Hematopoietic multipotent progenitor cell treated with erythropoietin and hydrocortisone succinate and interleukin-3 and kit ligand, for 4 days (in vitro differentiated cells): Measurements from ENCODE around the gene ARHGEF4.

Source experiments
- DNase-seq: peaks from one replicate; pipeline ENCODE4 v3.0.0-alpha.2; 2015

Gene ARHGEF4

DNA sequence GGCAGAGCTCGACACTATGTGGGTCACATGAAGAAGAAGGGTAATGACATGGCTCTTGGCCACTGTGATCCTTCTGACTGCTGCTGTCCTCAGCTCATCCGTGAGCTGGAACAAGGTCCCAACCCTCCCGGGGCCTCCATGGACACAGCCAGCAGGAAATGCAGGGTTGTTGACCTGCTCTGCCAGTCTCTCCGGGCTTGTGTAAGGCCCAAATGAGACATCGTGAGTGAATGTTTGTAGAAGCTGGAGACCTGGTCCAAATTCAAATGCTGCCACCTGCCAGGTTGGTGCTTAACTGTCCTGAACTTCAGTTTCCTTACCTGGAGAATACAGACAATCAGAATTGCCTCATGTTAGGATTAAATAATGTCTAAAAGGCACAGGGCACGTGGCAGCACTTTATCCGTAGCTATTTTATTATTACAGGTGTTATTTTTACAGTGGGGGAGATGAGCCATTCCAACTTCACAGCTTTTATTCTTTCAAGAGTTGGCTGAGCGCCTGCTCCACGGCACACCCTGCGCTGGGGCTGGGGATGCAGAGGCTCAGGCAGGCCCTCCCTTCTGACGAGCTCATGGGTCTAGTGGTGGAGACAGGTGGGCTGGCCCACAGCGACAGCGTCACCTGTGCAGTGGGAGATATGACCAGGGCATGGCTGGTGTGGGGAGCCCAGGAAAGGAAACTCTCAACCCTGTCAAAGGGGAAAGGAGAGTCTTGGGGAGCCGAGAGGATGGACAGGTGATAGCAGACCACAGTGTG lies 15.1 kb downstream of the ARHGEF4 start:
- no peak for DNase-seq

DNA sequence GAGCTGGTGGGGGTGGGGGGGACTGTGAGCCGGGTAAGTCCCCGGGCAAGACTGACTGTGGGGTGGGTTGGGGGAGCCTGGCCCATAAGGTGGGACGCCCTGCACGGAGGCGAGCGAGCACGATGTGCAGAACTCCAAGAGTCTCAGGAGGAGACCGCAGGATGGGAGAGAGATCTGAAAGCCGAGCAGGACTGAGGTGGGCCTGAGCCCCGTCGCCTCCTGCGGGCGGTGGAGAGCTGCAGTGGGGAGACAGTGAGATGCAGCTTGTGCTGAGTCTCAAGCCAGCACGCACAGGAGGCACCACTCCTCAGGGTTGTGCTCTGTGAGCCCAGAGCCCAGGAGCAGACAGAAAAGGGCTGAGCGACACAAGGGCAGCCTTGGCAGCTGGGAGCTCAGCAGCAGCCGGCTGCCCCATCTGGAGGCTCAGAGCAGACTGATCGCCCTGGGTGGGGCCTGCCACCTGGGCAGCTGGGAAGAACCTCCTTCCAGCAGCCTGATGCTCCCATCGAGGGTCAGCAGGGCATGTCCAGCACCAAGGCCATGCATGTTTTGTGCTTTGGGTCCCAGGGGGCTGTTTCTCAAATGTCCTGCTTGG lies 15.9 kb downstream of the ARHGEF4 start:
- DNase-seq, result no peak

DNA sequence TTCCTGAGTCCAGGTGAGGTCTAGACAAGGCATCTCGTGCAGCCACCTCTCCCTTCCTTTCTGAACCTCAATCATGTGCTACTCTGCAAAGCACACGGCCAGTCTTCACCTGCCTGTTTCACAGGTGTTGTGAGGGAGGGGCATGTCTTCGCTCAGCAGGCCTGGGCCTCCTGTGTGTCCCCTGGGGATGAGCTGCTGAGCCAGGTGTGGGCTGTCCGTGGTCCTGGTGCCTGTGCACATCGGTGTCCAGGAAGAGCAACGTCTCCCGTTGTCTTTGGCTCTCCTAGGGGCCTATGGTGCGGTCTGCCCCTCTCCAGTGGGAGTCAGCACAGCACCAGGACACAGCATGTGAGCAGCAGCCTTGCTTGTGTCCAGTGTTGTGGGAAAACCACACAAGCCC lies 16.7 kb downstream of the ARHGEF4 start:
- DNase-seq, result no peak

DNA sequence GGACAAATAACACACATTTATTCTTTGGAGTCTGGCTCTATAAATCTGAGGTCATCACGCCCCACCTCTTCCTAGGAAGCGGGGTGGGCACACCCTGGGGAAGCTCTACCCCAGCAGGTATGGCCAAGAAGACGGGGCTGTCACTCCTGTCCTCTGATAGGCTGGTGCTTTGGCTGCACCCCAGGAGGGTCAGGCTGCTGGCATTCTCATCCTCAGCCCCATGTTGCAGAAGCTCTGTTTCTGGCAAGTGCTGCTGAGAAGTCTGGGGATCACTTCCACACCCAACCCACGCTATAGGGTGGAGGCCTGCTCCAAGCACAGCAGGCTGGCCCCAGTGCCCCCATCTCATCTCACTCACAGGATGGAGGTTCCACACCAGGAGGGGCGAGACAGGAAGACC lies 17.6 kb downstream of the ARHGEF4 start:
- no peak for DNase-seq

DNA sequence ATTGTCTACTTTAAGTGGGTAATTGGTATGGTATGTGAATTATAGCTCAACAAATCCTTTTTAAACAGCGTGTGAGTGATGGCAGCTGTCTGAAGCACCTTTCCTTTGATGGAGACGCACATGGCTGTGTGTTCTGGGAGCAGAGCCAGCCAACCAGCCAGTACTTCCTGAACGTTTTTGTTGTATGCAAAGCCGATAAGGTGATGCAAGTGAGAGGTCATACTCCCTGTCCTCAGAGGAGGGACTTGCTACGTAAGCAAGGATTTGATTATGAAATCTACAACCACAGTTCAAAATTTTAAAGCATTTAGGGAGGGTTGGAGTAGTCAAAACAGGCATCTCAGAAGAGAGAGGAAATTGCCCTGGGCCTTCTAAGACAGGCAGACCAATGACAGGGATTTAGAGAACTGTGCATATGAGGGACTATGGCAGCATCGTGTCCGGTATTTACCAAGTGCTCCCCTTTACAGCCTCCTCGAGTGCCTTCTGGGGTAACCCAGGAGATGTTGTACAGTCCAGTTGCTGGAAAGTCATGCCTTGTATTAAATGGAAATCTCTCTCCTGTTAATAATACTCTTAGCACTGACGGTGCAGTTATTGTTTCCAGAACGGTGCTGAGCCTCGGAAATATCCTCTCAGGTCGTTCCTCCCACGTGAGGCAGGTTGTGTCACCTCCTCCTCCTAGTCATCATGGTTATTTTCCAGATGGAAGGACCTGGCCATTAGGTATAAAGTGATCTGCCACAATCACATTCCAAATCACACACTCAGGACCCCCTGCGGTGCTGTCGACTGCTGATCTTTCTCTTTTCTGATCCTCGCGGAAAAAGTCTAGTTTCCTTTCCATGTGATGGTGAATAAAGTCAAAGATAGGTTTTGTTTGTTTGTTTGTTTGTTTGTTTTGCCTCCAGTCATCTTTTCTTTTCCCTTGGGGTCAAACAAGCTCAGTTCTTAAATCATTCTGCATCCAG lies 28.4 kb downstream of the ARHGEF4 start:
- peak; percentile 59 for DNase-seq

DNA sequence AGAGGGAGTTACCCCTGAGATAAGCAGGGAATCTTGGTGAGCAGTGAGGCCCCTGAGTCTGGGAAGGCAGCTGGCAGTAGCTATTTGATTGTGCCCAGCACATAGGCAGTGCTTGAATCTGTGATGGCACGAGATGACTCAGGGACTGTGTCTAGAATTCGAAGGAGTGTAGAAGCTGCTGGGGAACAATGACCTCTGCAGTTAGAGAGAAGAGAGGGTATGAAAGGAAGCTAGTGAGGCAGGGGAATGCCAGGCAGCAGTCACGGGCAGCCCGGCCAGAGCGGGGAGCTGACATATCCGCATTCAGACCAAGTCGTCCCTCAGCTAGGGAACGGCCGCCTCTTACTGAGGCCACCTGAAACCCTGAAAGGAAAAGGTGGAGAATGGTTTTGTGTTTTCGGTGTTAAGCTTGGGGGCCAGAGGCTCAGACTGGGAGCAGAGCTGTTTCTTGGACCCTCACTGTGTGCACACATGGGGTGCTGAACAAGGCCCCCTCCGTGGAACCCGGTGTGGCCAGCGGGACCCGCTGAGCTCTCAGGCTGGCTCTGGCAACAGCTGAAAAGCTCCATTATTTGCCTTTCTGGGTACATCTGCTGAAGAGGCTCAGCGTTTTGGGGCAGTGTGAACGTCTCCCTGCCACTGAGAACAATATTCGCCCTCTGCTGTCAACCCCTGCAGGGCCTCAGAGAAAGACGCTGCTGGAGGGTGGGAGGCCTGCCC lies 32.9 kb downstream of the ARHGEF4 start:
- DNase-seq, result no peak

DNA sequence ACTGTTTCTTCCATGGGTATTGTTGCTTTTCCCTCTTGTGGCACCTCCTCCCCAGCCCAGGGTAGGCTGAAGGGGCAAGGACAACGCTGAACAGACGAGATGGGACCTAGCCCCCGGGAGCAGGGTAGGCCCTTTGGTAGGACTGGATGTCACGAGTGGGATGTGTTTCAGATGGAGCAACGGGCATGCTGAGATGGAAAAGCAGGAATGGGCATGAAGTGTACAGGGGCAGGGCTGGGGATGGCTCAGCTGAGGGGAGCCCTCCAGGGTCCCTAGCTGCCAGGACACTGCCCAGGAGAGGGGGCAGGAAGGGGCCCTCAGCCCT lies 33.4 kb downstream of the ARHGEF4 start:
- DNase-seq, result no peak

DNA sequence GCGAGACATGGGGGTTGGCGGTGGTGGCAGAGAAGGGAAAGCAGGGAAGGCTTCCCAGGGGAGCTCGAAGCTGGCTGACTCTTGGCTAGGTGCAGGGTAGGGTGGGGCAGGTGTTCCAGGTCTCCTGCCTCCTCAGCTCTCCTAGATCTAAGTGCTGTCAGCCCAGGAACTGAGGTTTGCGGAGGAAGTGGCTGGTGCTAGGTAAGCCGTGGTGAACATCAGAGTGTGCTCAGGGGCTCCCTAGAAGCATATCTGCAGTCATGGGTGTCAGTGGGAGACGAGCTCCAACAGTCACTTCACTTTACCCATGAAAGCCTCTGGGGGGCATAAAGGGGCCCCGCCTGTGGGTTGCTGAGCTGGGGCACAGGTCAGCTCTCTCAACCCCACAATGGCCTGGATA lies 34.1 kb downstream of the ARHGEF4 start:
- DNase-seq, result no peak

DNA sequence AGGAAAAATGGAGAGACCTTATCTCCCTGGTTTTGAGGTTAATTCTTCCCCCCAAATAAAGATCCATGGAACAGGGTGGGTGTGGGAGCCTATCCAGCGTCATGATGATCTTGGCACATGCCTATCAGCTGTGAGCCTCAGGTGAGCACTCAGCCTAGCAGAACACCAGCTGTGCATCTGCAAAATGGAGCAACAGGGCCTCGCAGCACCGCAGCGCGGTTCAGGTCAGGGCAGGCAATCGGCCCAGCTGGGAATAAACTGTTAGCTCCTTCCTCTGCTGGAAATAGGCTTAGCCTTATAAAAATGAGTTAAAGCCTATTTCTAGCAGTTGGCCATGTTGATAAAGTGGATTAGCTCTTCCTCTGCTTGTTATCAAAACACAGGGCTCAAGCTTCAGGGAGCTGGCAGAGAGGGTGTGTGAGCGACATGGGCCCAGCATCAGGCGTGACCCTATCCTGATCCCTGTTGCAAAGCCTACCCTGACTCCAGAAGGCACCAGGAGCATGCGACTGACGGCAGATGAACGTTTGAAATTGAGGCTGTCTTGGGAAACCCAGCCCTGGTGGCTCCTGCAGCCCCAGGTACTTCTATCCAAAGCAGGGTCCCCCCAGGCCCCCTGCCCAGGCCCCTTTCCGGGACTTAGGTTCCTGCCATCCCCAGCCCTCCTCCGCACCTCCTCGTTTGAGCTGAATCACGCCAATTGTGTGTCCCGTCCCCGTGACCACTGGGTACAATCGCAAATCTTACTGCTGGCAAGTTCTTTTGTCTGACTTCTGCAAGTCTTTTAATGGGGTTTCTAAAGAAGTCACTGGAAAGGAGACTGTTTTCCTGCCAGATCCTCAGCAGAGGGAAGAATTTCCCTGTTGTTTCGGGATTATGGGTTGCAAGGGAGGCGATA lies 35.4 kb downstream of the ARHGEF4 start:
- DNase-seq, result no peak

DNA sequence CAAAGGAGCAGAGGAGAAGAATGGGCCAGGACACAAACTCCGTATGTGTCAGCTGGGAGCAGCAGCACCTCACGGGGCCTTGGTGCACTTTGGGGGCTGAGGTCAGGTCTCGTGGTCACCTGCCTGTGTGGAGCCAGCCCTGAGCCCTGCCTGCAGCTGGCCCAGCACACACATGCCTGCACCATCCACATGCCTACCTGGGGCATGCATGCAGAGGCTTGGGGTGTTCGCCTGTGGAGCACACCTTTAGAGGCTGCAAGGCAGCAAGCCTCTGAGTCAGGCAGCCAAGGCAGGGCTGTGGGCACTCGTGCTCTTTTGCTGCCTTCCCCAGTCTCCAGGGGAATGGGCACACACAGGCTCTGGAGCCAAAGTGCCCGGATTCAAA lies 36.0 kb downstream of the ARHGEF4 start:
- DNase-seq, result no peak

DNA sequence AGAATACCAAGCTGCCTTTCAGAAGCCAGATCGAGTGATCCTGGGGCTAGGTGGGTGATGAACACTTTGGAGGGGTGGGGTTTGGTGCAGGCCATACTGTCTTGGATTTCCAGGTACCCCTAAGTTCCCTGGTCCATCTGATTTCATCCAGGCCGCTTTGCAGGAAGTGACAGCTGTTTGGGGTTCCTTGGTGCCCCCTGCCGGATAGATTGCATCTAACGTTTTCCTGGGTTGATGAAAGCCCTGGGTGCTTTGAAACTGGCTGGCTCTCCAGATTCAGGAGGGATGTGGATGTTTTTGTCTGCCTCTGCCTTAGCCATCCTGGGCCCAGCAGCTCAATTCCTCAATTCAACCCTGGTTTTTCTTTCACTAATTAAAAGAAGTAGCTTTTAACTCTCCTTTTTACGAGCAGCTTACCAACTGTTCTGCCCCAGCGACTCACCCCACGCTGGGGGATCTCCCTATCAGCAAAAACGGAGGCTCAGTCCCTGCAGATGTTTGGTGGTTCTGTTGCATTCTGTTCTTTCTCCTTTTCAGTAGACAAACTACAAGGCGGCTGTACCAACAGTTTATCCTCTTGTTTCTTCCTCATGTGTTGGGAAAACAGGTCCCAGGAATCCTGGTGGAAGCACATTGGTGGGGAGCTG lies 37.1 kb downstream of the ARHGEF4 start:
- peak; percentile 73 for DNase-seq

DNA sequence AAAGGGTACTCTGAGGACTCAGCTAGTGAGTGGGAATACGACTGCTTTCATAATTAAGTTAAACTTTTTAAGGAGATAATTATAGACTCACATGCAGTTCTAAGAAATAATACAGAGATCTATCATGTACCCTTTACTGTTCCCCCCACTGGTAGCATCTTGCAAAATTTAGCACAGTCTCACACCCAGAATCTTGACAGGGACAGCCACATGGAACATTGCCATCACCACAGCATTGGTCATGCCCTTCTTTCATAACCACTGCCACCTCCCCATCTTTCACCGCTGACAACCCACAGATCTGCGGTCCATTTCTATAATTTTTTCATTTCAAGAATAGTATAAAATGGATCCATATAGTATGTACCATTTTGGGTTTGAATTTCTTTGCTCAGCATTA lies 37.8 kb downstream of the ARHGEF4 start:
- DNase-seq, result no peak

DNA sequence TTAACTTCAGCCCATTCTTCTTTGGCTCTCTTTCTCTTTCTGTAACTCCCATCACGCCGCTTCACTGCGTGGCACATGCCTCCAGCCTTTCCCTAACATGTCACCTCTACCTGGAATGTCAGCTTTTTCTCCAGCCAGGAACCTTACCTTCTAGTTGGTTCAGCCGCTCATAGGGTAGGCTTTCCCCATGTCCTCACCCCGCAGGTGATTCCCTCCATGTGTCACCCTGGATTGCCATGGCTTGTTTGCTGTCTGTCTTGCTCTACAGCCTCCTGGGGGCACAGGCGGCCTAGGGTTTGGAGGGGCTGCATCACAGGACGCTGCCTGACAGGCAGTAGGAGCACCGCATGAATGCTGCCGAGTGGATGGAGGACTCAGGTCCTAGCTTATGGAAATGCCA lies 39.2 kb downstream of the ARHGEF4 start:
- no peak for DNase-seq

DNA sequence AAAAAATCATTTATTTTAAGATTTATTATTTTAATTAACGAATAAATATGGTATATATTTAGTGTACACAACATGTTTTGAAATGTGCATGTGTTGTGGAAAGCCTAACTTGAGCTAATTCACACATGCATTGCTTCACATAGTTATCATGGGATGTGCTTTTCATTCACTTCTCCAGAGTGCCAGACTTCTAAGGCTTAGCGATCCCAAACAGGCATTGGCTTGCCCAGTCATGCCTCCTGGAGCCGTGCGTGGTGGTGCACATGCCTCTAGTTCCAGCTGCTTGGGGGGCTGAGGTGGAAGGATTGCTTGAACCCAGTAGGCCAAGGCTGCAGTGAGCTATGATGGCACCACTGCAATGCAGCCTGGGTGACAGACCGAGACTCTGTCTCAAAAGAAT lies 40.5 kb downstream of the ARHGEF4 start:
- DNase-seq, result no peak

DNA sequence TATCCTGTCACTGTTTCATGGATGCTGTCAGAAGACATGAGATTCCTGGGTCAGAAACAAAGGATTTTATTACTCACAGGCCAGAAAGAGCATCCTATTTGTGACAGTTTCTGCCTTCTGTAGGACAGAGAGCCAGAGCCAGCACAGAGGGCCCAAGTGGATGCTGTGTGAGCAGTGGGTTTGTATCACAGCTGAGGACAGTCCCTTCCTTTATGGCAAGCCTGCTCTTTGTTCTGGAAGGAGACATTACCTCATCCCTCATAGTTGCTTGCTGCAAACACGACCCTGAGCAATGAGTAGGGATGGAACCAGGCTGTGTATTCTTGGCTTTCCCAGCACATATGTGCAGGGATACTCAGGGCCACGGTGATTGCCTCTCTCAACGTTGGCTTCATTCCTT lies 41.6 kb downstream of the ARHGEF4 start:
- no peak for DNase-seq

DNA sequence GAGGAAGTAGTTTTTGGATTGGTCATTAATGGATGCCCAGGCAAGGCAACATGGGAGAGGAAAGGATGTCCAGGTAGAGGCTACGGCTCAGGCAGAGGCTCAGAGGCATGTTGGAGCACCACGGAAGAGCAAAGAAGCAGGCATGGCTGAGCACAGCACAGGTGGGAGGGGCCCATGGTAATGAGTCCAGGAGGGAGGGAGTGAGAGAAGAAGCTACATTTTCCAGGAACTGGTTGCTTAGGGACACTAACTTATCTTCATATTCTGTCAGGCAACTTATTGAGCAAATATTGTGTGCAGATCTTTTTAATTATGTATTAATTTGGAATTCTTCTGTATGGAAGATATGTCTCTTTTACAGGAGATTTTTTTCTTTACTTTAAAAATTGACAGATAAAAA lies 42.2 kb downstream of the ARHGEF4 start:
- no peak for DNase-seq

DNA sequence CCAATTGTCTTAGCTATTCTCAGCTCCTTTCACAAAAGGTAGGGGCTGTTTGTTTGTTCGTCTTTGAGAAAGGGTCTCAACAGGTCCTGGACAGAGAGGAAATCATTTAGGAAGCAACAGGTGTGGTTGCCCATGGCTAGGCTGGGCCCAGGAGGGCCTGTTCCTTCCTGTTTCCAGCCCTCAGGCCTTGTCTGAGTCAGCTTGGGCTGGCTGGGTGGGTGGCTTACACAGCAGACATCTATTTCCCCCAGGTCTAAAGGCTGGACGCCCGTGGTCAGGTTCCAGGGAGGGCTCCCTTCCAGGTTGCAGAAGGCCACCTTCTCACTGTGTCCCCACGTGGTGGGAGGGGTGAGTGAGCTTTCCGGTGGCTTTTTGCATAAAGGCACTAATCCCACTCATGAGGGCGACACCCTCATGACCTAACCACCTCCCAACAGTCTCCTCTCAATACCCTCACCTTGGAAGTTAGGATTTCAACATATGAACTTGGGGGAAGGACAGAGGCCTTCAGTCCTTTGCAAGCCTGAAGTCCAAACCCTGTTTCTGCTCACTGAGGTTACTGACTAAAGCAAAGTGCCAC lies 45.5 kb downstream of the ARHGEF4 start:
- DNase-seq, result no peak

DNA sequence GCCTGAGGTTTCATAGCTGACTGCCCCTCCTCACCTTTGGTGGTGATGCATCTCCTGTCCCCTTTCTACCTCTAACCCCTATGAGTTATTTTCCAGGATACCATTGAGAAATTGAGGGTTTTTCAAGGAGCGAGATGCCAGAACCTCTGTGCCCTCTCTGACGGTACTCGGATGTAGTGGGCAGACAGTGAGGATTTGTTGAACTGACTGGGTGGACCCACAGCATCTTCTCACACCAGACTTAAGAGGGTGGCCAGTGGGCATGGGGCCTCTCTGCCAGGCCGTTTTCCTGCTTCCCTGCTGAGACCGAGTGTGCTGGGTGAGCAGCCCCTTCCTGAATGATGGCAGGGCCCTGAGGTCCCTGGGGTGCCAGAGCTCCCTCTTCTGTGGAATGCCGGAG lies 46.3 kb downstream of the ARHGEF4 start:
- no peak for DNase-seq

DNA sequence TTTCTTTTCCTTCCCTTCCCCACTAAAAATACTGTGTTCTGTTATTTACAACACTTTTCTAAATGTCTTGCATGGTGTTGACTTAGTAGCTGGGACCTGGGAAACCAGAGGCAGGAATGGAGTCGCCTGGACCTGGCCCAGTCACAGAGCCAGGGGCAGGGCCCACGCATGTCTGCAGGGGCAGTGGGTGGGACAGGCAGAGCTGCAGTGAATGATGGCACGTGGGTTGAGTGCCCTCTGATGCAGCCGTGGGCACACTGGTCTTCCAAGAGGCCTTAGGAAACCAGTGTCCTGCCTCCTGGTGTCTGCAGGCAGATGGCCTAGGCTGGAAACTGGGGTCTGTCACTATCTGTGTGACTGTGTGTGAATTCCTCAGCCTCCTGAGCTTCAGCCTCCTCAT lies 46.8 kb downstream of the ARHGEF4 start:
- no peak for DNase-seq

DNA sequence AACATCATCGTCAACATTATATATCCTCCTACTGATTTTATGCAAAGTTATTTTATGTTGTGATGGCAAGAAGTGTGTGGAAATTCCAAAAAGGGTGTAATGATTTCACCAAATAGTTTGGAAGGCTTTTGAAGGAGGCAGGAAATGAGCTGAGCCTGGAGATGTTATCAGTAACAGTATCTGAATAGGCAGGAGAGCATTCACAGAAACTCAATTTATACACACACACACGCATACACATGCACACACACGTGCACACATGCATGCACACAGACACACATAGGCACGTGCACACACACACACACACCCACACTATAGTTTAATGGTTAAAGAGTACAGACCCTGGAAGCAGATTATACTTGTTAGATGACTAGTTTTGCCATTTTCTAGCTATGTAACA lies 47.3 kb downstream of the ARHGEF4 start:
- no peak for DNase-seq

DNA sequence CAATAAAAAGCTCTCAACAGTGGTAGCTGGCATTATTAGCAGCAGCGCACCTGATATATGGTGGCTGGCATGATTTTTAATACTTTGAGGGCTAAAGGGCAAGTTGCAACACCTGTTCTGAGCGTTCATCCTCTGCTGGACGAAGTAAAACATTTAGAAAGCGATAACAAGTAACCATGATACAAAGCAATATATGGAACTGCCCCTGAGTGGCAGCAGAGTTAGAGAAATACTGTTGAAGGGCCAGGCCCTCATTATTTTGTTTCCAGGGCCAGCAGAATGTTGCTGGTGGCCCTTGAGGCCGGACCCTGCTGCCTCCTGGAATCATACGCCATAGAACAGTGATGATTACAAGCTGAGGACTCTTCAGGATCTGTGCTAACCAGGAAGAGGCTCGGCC lies 47.8 kb downstream of the ARHGEF4 start:
- DNase-seq, result no peak
